NCI-H524 (cell line): ENCODE data around the gene PRR16.
"Not testable (repeated sequence)": the region's sequence is repeated elsewhere in the genome, so short reads cannot be mapped to it uniquely, and the experiment has no call there.

ENCODE experiments used
- DNase-seq, 2 experiments: peaks; one replicate each; lab custom pipeline; 2025; lab: John Stamatoyannopoulos, UW

PRR16 gene

GRCh38 chr5:120644516-120644915 is 180.4 kb downstream of the PRR16 start:
- DNase-seq: no peak

GRCh38 chr5:120655828-120656435 is 191.8 kb downstream of the PRR16 start:
- peak in 1 of 2 experiments; percentile 7 for DNase-seq

- DNase-seq: no peak
Observed at GRCh38 chr5:120657104-120657503, 193.0 kb downstream of the PRR16 start.

- no peak for DNase-seq
Observed at GRCh38 chr5:120677481-120677880, 213.4 kb downstream of the PRR16 start.

- DNase-seq: no peak
Observed at GRCh38 chr5:120678279-120678678, 214.2 kb downstream of the PRR16 start.

GRCh38 chr5:120682851-120683250 is 218.8 kb downstream of the PRR16 start:
- DNase-seq: no peak

GRCh38 chr5:120683580-120683979 is 219.5 kb downstream of the PRR16 start:
- DNase-seq: no peak

- DNase-seq: peak in 1 of 2 experiments; percentile 8
Observed at GRCh38 chr5:120684213-120684612, 220.1 kb downstream of the PRR16 start.

GRCh38 chr5:120684749-120685415 is 220.8 kb downstream of the PRR16 start:
- DNase-seq: peak in 1 of 2 experiments; percentile 25

GRCh38 chr5:120690621-120691407 is 226.7 kb downstream of the PRR16 start:
- no peak for DNase-seq

- DNase-seq: no peak
Observed at GRCh38 chr5:120692325-120692724, 228.2 kb downstream of the PRR16 start.

- DNase-seq: no peak
Observed at GRCh38 chr5:120695368-120695880, 231.3 kb downstream of the PRR16 start.

- DNase-seq: no peak
Observed at GRCh38 chr5:120697147-120697546, 233.0 kb downstream of the PRR16 start.

- not testable (repeated sequence) for DNase-seq
Observed at GRCh38 chr5:120697670-120698327, 233.7 kb downstream of the PRR16 start.

- not testable (repeated sequence) for DNase-seq
Observed at GRCh38 chr5:120700653-120701052, 236.6 kb downstream of the PRR16 start.

- not testable (repeated sequence) for DNase-seq
Observed at GRCh38 chr5:120702817-120703538, 238.9 kb downstream of the PRR16 start.

GRCh38 chr5:120703918-120704587 is 240.0 kb downstream of the PRR16 start:
- no peak for DNase-seq

- DNase-seq: no peak
Observed at GRCh38 chr5:120706877-120707276, 242.8 kb downstream of the PRR16 start.

GRCh38 chr5:120717381-120717780 is 253.3 kb downstream of the PRR16 start:
- DNase-seq: no peak

- no peak for DNase-seq
Observed at GRCh38 chr5:120730214-120730613, 266.1 kb downstream of the PRR16 start.

- DNase-seq: peak; percentile 2 to 25
Observed at GRCh38 chr5:120734033-120734432, 269.9 kb downstream of the PRR16 start.
